Measurements from ENCODE around the gene FBF1. TPM values are rescaled to one million over a fixed set of nuclear protein-coding genes. Genes with fewer than 3 reads are reported as not detected.

The FBF1 gene
- polyA plus RNA-seq, 1 donor (not counting 4 experiments of a cell fraction or from before 2014, with no cell fraction given) = 4.3 TPM

GRCh38 chr17:75915268-75915667 lies 25.6 kb downstream of the FBF1 start:
- peaks cover 2% of the 10 kb centered on the region for H3K9me1 ChIP-seq (ENCODE audit: control insufficient read depth, extremely low read depth, insufficient read depth, low read length)
- DNase-seq (ENCODE audit: low read depth, low spot score) (no peak), FAIRE-seq (no peak)
- TF ChIP-seq EZH2 (IDR thresholded peaks at IDR 0.05; ENCODE audit: low read length) = no peak
- no peak for TF ChIP-seq CTCF (optimal IDR thresholded peaks at IDR 0.05 in 1 of 3, IDR thresholded peaks at IDR 0.05 in 1 of 3, conservative IDR thresholded peaks at IDR 0.05 in 1 of 3; ENCODE audit: extremely low read depth in 1 of 3, insufficient read depth in 2 of 3, low read length in 3 of 3)
- H4K20me1 ChIP-seq (ENCODE audit: control insufficient read depth, extremely low read depth, insufficient read depth, low read length) = no peaks in the 10 kb centered on the region
- no peaks in the 10 kb centered on the region for H3K79me2 ChIP-seq (ENCODE audit: control insufficient read depth, insufficient read depth, low read length)
- H3K9ac ChIP-seq (ENCODE audit: control insufficient read depth, extremely low read depth, insufficient read depth, low read length) = no peak overlapping the region
- peaks cover 9% of the 10 kb centered on the region for H3K4me1 ChIP-seq (ENCODE audit: control insufficient read depth, extremely low read depth, insufficient read depth, low read length)
- H3K4me3 ChIP-seq (ENCODE audit: control insufficient read depth in 2 of 3, extremely low read depth in 1 of 3, insufficient read depth in 2 of 3, low read depth in 1 of 3, low read length in 3 of 3) = no peak overlapping the region
- H3K9me3 ChIP-seq (ENCODE audit: control insufficient read depth, low read depth, low read length) = no peaks in the 10 kb centered on the region
- no peak overlapping the region for H3K27ac ChIP-seq (ENCODE audit: control insufficient read depth, insufficient read depth, low read length)
- no peak overlapping the region for H2AFZ ChIP-seq (ENCODE audit: control insufficient read depth, low read length)
- dilution Hi-C loops (cut with MboI; ENCODE audit: extremely low pct_ligation_motif_present, low sequenced_read_pairs) = no loop called here
- no peaks in the 10 kb centered on the region for H3K27me3 ChIP-seq (ENCODE audit: control insufficient read depth, extremely low read depth, insufficient read depth, low read length)
- no peak overlapping the region for H3K4me2 ChIP-seq (ENCODE audit: control insufficient read depth, extremely low read depth, insufficient read depth, low read depth, low read length)
- H3K36me3 ChIP-seq (ENCODE audit: control insufficient read depth in 2 of 2, extremely low read depth in 1 of 2, insufficient read depth in 2 of 2, low read length in 2 of 2) = peaks cover 0 to 10% of the 10 kb centered on the region in 2 experiments

- FAIRE-seq = no peak
These were observed 26.1 kb downstream of the FBF1 start for GRCh38 chr17:75914643-75915267.

More at GRCh38 chr17:75914643-75915267, 26.1 kb downstream of the FBF1 start:
- no peak overlapping the region for H3K27ac ChIP-seq (ENCODE audit: control insufficient read depth, insufficient read depth, low read length)
- H2AFZ ChIP-seq (ENCODE audit: control insufficient read depth, low read length) = no peak overlapping the region
- TF ChIP-seq CTCF (optimal IDR thresholded peaks at IDR 0.05 in 1 of 3, IDR thresholded peaks at IDR 0.05 in 1 of 3, conservative IDR thresholded peaks at IDR 0.05 in 1 of 3; ENCODE audit: extremely low read depth in 1 of 3, insufficient read depth in 2 of 3, low read length in 3 of 3) (no peak), EZH2 (IDR thresholded peaks at IDR 0.05; ENCODE audit: low read length) (no peak)
- H3K4me2 ChIP-seq (ENCODE audit: control insufficient read depth, extremely low read depth, insufficient read depth, low read depth, low read length) = no peak overlapping the region
- dilution Hi-C loops (cut with MboI; ENCODE audit: extremely low pct_ligation_motif_present, low sequenced_read_pairs) = no loop called here
- no peak for DNase-seq (ENCODE audit: low read depth, low spot score)
- no peaks in the 10 kb centered on the region for H3K27me3 ChIP-seq (ENCODE audit: control insufficient read depth, extremely low read depth, insufficient read depth, low read length)
- H4K20me1 ChIP-seq (ENCODE audit: control insufficient read depth, extremely low read depth, insufficient read depth, low read length) = no peaks in the 10 kb centered on the region
- H3K9me1 ChIP-seq (ENCODE audit: control insufficient read depth, extremely low read depth, insufficient read depth, low read length) = peaks cover 2% of the 10 kb centered on the region
- H3K9me3 ChIP-seq (ENCODE audit: control insufficient read depth, low read depth, low read length) = no peaks in the 10 kb centered on the region
- H3K79me2 ChIP-seq (ENCODE audit: control insufficient read depth, insufficient read depth, low read length) = no peaks in the 10 kb centered on the region
- peaks cover 0 to 9% of the 10 kb centered on the region in 2 experiments for H3K36me3 ChIP-seq (ENCODE audit: control insufficient read depth in 2 of 2, extremely low read depth in 1 of 2, insufficient read depth in 2 of 2, low read length in 2 of 2)
- peaks cover 14% of the 10 kb centered on the region for H3K4me1 ChIP-seq (ENCODE audit: control insufficient read depth, extremely low read depth, insufficient read depth, low read length)
- H3K4me3 ChIP-seq (ENCODE audit: control insufficient read depth in 2 of 3, extremely low read depth in 1 of 3, insufficient read depth in 2 of 3, low read depth in 1 of 3, low read length in 3 of 3) = no peak overlapping the region
- H3K9ac ChIP-seq (ENCODE audit: control insufficient read depth, extremely low read depth, insufficient read depth, low read length) = no peak overlapping the region

Measured in keratinocyte (primary cell).